IMR-90 (cell line): ENCODE results near the gene MAP3K3. TPM values are rescaled to one million over a fixed set of nuclear protein-coding genes. Genes with fewer than 3 reads are reported as not detected.

Experiments
- ATAC-seq: fragments of 200-7000 bp; cut with Tn5 transposase; 2 replicates; pipeline ENCODE4 v1.9.1; 2020; ENCODE audit warnings: low read depth, mild to moderate bottlenecking, moderate library complexity
- BruUV-seq: library from RNA; stranded (reverse); fragments of 400-500 nt; replicated peaks from 2 replicates; lab custom pipeline; 2021; lab: Mats Ljungman, UMichigan
- CTCF ChIA-PET: fragments of 300-600 bp; formaldehyde crosslinking; extraction: SDS; loops from one replicate; lab custom pipeline; 2021; ENCODE audit warnings: antibody characterized with exemption; lab: Yijun Ruan, JAX
- POLR2A ChIA-PET: fragments of 300-600 bp; sonication (Branson Sonifier 250); formaldehyde crosslinking; loops from one replicate; lab custom pipeline; 2022; ENCODE audit warnings: antibody characterized with exemption; ENCODE audit not compliant: unreplicated experiment; lab: Charles Lee
- DNase-seq: peaks from one replicate; pipeline ENCODE4 v3.0.0; 2013
- H2AFZ ChIP-seq: replicated peaks from 2 replicates; pipeline ENCODE3; 2013; ENCODE audit warnings: low read length, mild to moderate bottlenecking; ENCODE audit not compliant: poor library complexity
- H2AK5ac ChIP-seq: 2 replicates; pipeline ENCODE4 v1.6.1; 2013; ENCODE audit warnings: low read depth, low read length, inconsistent platforms
- H2AK9ac ChIP-seq: replicated peaks from 2 replicates; pipeline ENCODE3; 2013; ENCODE audit warnings: mild to moderate bottlenecking, low read depth, low read length, moderate library complexity; ENCODE audit not compliant: poor library complexity
- H2BK120ac ChIP-seq: 2 replicates; pipeline ENCODE4 v1.6.1; 2013; ENCODE audit warnings: low read depth, low read length, inconsistent platforms
- H2BK15ac ChIP-seq: 3 replicates; pipeline ENCODE4 v1.6.1; 2013; ENCODE audit warnings: low read depth, low read length, inconsistent platforms
- H2BK20ac ChIP-seq: 2 replicates; pipeline ENCODE4 v1.6.1; 2013; ENCODE audit warnings: low read depth, mild to moderate bottlenecking, inconsistent platforms, low read length, moderate library complexity
- H2BK5ac ChIP-seq: 2 replicates; pipeline ENCODE4 v1.6.1; 2013; ENCODE audit warnings: mild to moderate bottlenecking, low read depth, low read length, inconsistent platforms; ENCODE audit not compliant: poor library complexity, severe bottlenecking
- H3K14ac ChIP-seq: replicated peaks from 2 replicates; pipeline ENCODE4 v1.6.1; 2013; ENCODE audit warnings: low read depth, low read length, inconsistent platforms
- H3K18ac ChIP-seq: 2 replicates; pipeline ENCODE4 v1.6.1; 2013; ENCODE audit warnings: low read depth, low read length, control low read depth
- H3K23ac ChIP-seq: 2 replicates; pipeline ENCODE4 v1.6.1; 2013; ENCODE audit warnings: low read depth, low read length, inconsistent platforms
- H3K27ac ChIP-seq: 2 replicates; pipeline ENCODE4 v1.5.1; 2013; ENCODE audit warnings: mild to moderate bottlenecking, control low read depth, low read length; ENCODE audit not compliant: insufficient read depth
- H3K27me3 ChIP-seq: 2 replicates; pipeline ENCODE4 v1.6.1; 2013; ENCODE audit warnings: low read length; ENCODE audit not compliant: control insufficient read depth, insufficient read depth
- H3K36me3 ChIP-seq: 2 replicates; pipeline ENCODE4 v1.6.1; 2013; ENCODE audit warnings: low read length, mixed read lengths; ENCODE audit not compliant: control insufficient read depth, insufficient read depth
- H3K4ac ChIP-seq: 2 replicates; pipeline ENCODE4 v1.6.1; 2013; ENCODE audit warnings: low read depth, low read length, inconsistent platforms
- H3K4me1 ChIP-seq: 2 replicates; pipeline ENCODE4 v1.6.1; 2013; ENCODE audit warnings: low read length, mixed read lengths; ENCODE audit not compliant: control insufficient read depth, insufficient read depth
- H3K4me2 ChIP-seq: 2 replicates; pipeline ENCODE4 v1.6.1; 2013; ENCODE audit warnings: low read depth, mild to moderate bottlenecking, control low read depth, low read length, moderate library complexity
- H3K4me3 ChIP-seq: 2 replicates; pipeline ENCODE4 v1.5.1; 2013; ENCODE audit warnings: low read depth, mild to moderate bottlenecking, control low read depth, low read length, moderate library complexity; ENCODE audit not compliant: insufficient read depth
- H3K56ac ChIP-seq: 2 replicates; pipeline ENCODE4 v1.6.1; 2013; ENCODE audit warnings: low read length, inconsistent platforms; ENCODE audit not compliant: insufficient read depth; ENCODE audit errors: extremely low read depth
- H3K79me1 ChIP-seq, 2 experiments: 2 replicates each; pipeline ENCODE4 v1.6.1; 2013; ENCODE audit warnings: low read length in 2 of 2, inconsistent platforms in 1 of 2, low read depth in 1 of 2
- H3K9ac ChIP-seq: 2 replicates; pipeline ENCODE4 v1.6.1; 2013; ENCODE audit warnings: low read depth, low read length, control low read depth
- H3K9me1 ChIP-seq: 2 replicates; pipeline ENCODE4 v1.6.1; 2013; ENCODE audit warnings: low read length, inconsistent platforms; ENCODE audit not compliant: insufficient read depth
- H3K9me3 ChIP-seq: 2 replicates; pipeline ENCODE4 v1.6.1; 2013; ENCODE audit warnings: low read length; ENCODE audit not compliant: control insufficient read depth, insufficient read depth
- H4K20me1 ChIP-seq: 2 replicates; pipeline ENCODE4 v1.6.1; 2013; ENCODE audit warnings: low read length, inconsistent platforms; ENCODE audit not compliant: insufficient read depth
- H4K5ac ChIP-seq: 2 replicates; pipeline ENCODE4 v1.6.1; 2013; ENCODE audit warnings: mild to moderate bottlenecking, low read depth, low read length, control low read depth
- H4K8ac ChIP-seq, 2 experiments: 2 replicates each; pipeline ENCODE4 v1.6.1; 2013; ENCODE audit warnings: low read depth in 2 of 2, low read length in 2 of 2, control low read depth in 1 of 2, inconsistent platforms in 1 of 2
- H4K91ac ChIP-seq: 2 replicates; pipeline ENCODE4 v1.6.1; 2013; ENCODE audit warnings: low read depth, low read length, inconsistent platforms; ENCODE audit not compliant: insufficient read depth
- BHLHE40 ChIP-seq: fragments of 150-350 bp; IDR thresholded peaks from 2 replicates; pipeline ENCODE4 v1.6.1; 2016; ENCODE audit warnings: mild to moderate bottlenecking, low read depth, low read length
- MAZ ChIP-seq: IDR thresholded peaks from 2 replicates; pipeline ENCODE4 v1.6.1; 2012; ENCODE audit warnings: low read depth, mild to moderate bottlenecking, low read length, improper control_type of control experiment, moderate library complexity, borderline replicate concordance
- MXI1 ChIP-seq: IDR thresholded peaks from 2 replicates; pipeline ENCODE4 v1.6.1; 2012; ENCODE audit warnings: low read depth, mild to moderate bottlenecking, low read length, moderate library complexity, borderline replicate concordance
- RFX5 ChIP-seq: IDR thresholded peaks from 2 replicates; pipeline ENCODE4 v1.8.0; 2012; ENCODE audit warnings: low read depth, mild to moderate bottlenecking, low read length, moderate library complexity
- WGBS, 2 experiments: methylation state at CpG; one replicate each; pipeline versions ENCODE4 v1.1.5 to v1.1.7; 2013; ENCODE audit warnings: missing lambda C conversion rate in 2 of 2; ENCODE audit not compliant: insufficient read length in 1 of 2; ENCODE audit errors: extremely low coverage in 2 of 2; 5-methylcytosine and 5-hydroxymethylcytosine counted together
- dilution Hi-C: fragments of 300-500 bp; cut with HindIII; formaldehyde crosslinking; loops from one replicate; pipeline ENCODE4 v1.14.3; 2018; ENCODE audit warnings: low sequenced_read_pairs; ENCODE audit not compliant: unreplicated experiment
- in situ Hi-C: fragments of 300-500 bp; cut with MboI; formaldehyde crosslinking; loops from 3 replicates; pipeline ENCODE4 v1.14.3; 2019; ENCODE audit warnings: low sequenced_read_pairs, inconsistent platforms, mixed read lengths
- intact Hi-C: fragments of 100-400 bp; cut with micrococcal nuclease; formaldehyde crosslinking; loops from 2 replicates; pipeline ENCODE4 v1.10.0; 2022
- polyA plus RNA-seq, 3 experiments: library from polyadenylated mRNA; depleted of rRNA; stranded (reverse); fragments of >200 nt; gene quantifications; 2 replicates each; pipeline ENCODE4 v1.2.3, GENCODE V29; 2012; ENCODE audit warnings: low replicate concordance in 1 of 3
- total RNA-seq: library from RNA; depleted of rRNA; stranded (reverse); fragments of >200 nt; gene quantifications from 2 replicates; pipeline ENCODE4 v1.2.3, GENCODE V29; 2012

MAP3K3 gene
- total and polyA plus RNA-seq, 2 of the 4 experiments (the other 2 are of a cell fraction) = 19.1 to 25.6 TPM

GRCh38 chr17:63601439-63602371 is 20.5 kb upstream of the MAP3K3 start (continued):
- TF ChIP-seq MXI1 = no peak
- no peak for TF ChIP-seq MAZ

GRCh38 chr17:63609816-63610573 is 12.2 kb upstream of the MAP3K3 start:
- Histone ChIP-seq H3K4me1 (no peaks in the 10 kb centered on the region), H3K56ac (no peak overlapping the region), H2AK5ac (no peak overlapping the region), H3K4ac (no peak overlapping the region), H3K4me3 (no peak overlapping the region), H3K79me1 (no peaks in the 10 kb centered on the region), H3K9me3 (no peaks in the 10 kb centered on the region), H3K27ac (no peak overlapping the region), H2AK9ac (no peak overlapping the region), H3K23ac (no peak overlapping the region), H3K9me1 (no peaks in the 10 kb centered on the region), H2AFZ (no peak overlapping the region), H2BK20ac (no peak overlapping the region), H3K14ac (no peak overlapping the region), H4K20me1 (no peaks in the 10 kb centered on the region), H4K91ac (no peak overlapping the region), H2BK120ac (no peak overlapping the region), H4K5ac (no peak overlapping the region), H3K4me2 (no peak overlapping the region), H2BK5ac (no peak overlapping the region), H3K18ac (no peak overlapping the region), H3K9ac (no peak overlapping the region), H2BK15ac (no peak overlapping the region), H3K27me3 (no peaks in the 10 kb centered on the region), H3K36me3 (peaks cover 32% of the 10 kb centered on the region), H4K8ac (no peak overlapping the region)
- in situ Hi-C loops (loop anchor here (5.0 kb wide), 1 partner anchor 188 kb away; no protein-coding TSS in a partner anchor), dilution Hi-C loops (no loop called here), intact Hi-C loops (no loop called here)
- no CpG with 5 or more reads among the region's 6 CpGs for WGBS, 2 experiments
- ChIA-PET POLR2A (no interaction called here), CTCF (no interaction called here)
- no TSS peak for BruUV-seq
- DNase-seq (no peak), ATAC-seq (no peak)
- TF ChIP-seq BHLHE40 = no peak
- TF ChIP-seq MAZ = no peak
- no peak for TF ChIP-seq RFX5
